OCI-LY3 (cell line): ENCODE data around the gene SCAP.
A peak's percentile ranks its signal among the peaks of the same experiment; 100 is the strongest.

Experiments used
- H2AFZ ChIP-seq: fragments of 200-600, 300-600 bp; shearing (Covaris generic); 2 replicates; pipeline ENCODE4 v1.6.0; 2014; ENCODE audit warnings: antibody characterized with exemption, low read depth, low read length
- H3K27ac ChIP-seq: fragments of 200-600, 300-600 bp; sonication (generic); 2 replicates; pipeline ENCODE4 v1.5.1; 2014; ENCODE audit warnings: mild to moderate bottlenecking, low read length, moderate library complexity, mixed read lengths
- H3K27me3 ChIP-seq: fragments of 200-600, 300-600 bp; sonication (generic); 2 replicates; pipeline ENCODE4 v1.6.1; 2014; ENCODE audit warnings: low read depth, low read length, mixed read lengths
- H3K36me3 ChIP-seq: fragments of 200-600, 300-600 bp; sonication (generic); replicated peaks from 2 replicates; pipeline ENCODE3; 2014; ENCODE audit warnings: low read depth, low read length, mixed read lengths
- H3K4me1 ChIP-seq: fragments of 300-600, 200-600 bp; sonication (generic); 2 replicates; pipeline ENCODE4 v1.6.1; 2014; ENCODE audit warnings: low read length, mixed read lengths
- H3K4me2 ChIP-seq: fragments of 200-600, 300-600 bp; sonication (generic); 2 replicates; pipeline ENCODE4 v1.6.1; 2014; ENCODE audit warnings: low read length, mixed read lengths
- H3K4me3 ChIP-seq: fragments of 300-600, 200-600 bp; sonication (generic); 2 replicates; pipeline ENCODE4 v1.5.1; 2014; ENCODE audit warnings: antibody characterized with exemption, mild to moderate bottlenecking, low read length, moderate library complexity
- H3K79me2 ChIP-seq: fragments of 300-600, 200-600 bp; shearing (Covaris generic); 2 replicates; pipeline ENCODE4 v1.6.1; 2014; ENCODE audit warnings: mild to moderate bottlenecking, low read length, mixed read lengths
- H3K9ac ChIP-seq: fragments of 300-600, 200-600 bp; shearing (Covaris generic); 2 replicates; pipeline ENCODE4 v1.6.0; 2014; ENCODE audit warnings: mild to moderate bottlenecking, low read length, moderate library complexity
- H3K9me3 ChIP-seq: fragments of 200-600, 300-600 bp; shearing (Covaris generic); 2 replicates; pipeline ENCODE4 v1.6.1; 2014; ENCODE audit warnings: low read length, mixed read lengths; ENCODE audit not compliant: insufficient read depth
- H4K20me1 ChIP-seq: fragments of 200-600, 300-600 bp; sonication (generic); 2 replicates; pipeline ENCODE4 v1.6.1; 2016; ENCODE audit warnings: low read length, mixed read lengths; ENCODE audit not compliant: insufficient read depth
- EZH2phosphoT487 ChIP-seq: fragments of 200-600 bp; shearing (Covaris generic); IDR thresholded peaks from 2 replicates; pipeline ENCODE4 v1.6.1; 2018; ENCODE audit warnings: antibody characterized with exemption, mixed run types, low read depth
- TF ChIP-seq, protein P1 (sequence below): fragments of 200-600, 300-600 bp; sonication (generic); IDR thresholded peaks from 2 replicates; pipeline ENCODE4 v1.5.1; 2014; ENCODE audit warnings: antibody characterized with exemption, low read length, low read depth

SCAP gene

DNA sequence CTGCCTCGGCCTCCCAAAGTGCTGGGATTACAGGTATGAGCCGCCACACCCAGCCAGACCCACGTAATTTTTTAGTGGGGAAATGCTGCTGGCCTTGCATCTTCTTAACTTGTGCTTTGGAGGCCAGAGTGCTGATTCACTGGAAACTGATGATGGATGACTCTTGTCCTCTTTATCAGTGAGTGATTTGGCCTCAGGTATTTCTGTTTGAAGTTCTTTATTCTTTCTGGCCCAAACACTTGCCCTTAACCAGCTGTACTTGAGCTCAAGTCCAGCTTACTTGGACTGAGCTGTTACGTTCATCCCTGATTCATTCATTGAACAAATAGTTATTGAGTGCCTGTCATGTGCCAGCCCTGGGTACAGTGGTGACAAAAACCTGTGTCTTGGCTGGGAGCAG lies 90.7 kb downstream of the SCAP start:
- peaks cover 48% of the 10 kb centered on the region for H4K20me1 ChIP-seq
- H3K9ac ChIP-seq = no peak overlapping the region
- peaks cover 87% of the 10 kb centered on the region for H3K79me2 ChIP-seq
- H2AFZ ChIP-seq = no peak overlapping the region
- no peak overlapping the region for H3K4me2 ChIP-seq
- H3K4me3 ChIP-seq = no peak overlapping the region
- H3K27me3 ChIP-seq = no peaks in the 10 kb centered on the region
- H3K36me3 ChIP-seq = peaks cover 13% of the 10 kb centered on the region
- peaks cover 7% of the 10 kb centered on the region; the same call in 1 of the 2 replicates for H3K4me1 ChIP-seq
- no peak overlapping the region for H3K27ac ChIP-seq
- TF ChIP-seq, protein P1, sequence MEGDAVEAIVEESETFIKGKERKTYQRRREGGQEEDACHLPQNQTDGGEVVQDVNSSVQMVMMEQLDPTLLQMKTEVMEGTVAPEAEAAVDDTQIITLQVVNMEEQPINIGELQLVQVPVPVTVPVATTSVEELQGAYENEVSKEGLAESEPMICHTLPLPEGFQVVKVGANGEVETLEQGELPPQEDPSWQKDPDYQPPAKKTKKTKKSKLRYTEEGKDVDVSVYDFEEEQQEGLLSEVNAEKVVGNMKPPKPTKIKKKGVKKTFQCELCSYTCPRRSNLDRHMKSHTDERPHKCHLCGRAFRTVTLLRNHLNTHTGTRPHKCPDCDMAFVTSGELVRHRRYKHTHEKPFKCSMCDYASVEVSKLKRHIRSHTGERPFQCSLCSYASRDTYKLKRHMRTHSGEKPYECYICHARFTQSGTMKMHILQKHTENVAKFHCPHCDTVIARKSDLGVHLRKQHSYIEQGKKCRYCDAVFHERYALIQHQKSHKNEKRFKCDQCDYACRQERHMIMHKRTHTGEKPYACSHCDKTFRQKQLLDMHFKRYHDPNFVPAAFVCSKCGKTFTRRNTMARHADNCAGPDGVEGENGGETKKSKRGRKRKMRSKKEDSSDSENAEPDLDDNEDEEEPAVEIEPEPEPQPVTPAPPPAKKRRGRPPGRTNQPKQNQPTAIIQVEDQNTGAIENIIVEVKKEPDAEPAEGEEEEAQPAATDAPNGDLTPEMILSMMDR = no peak
- TF ChIP-seq EZH2phosphoT487 = no peak
- no peaks in the 10 kb centered on the region for H3K9me3 ChIP-seq

DNA sequence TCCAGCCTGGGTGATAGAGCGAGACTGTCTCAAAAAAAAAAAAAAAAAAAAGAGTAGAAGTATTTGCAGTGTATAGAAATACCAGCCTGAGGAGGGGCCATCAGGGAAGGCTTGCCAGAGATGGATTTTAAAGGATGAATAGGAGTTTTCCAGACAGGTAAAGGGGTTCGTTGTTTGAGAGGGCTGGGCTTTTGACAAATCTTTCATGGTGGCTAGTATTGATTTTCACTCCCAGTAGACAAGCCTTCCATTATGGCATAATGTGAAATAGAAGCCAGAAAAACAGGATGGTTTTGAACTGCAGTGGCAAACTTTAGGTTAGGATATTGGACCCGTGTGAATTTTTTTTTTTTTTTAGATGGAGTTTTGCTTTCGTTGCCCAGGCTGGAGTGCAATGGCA lies 91.3 kb downstream of the SCAP start:
- Histone ChIP-seq H3K9ac (no peak overlapping the region), H3K4me3 (no peak overlapping the region), H3K36me3 (peaks cover 13% of the 10 kb centered on the region), H4K20me1 (peaks cover 48% of the 10 kb centered on the region), H2AFZ (no peak overlapping the region), H3K9me3 (no peaks in the 10 kb centered on the region), H3K27me3 (no peaks in the 10 kb centered on the region), H3K4me1 (peaks cover 11% of the 10 kb centered on the region), H3K79me2 (peaks cover 91% of the 10 kb centered on the region), H3K27ac (no peak overlapping the region), H3K4me2 (no peak overlapping the region)
- TF ChIP-seq EZH2phosphoT487 = no peak
- TF ChIP-seq, protein P1 = no peak

DNA sequence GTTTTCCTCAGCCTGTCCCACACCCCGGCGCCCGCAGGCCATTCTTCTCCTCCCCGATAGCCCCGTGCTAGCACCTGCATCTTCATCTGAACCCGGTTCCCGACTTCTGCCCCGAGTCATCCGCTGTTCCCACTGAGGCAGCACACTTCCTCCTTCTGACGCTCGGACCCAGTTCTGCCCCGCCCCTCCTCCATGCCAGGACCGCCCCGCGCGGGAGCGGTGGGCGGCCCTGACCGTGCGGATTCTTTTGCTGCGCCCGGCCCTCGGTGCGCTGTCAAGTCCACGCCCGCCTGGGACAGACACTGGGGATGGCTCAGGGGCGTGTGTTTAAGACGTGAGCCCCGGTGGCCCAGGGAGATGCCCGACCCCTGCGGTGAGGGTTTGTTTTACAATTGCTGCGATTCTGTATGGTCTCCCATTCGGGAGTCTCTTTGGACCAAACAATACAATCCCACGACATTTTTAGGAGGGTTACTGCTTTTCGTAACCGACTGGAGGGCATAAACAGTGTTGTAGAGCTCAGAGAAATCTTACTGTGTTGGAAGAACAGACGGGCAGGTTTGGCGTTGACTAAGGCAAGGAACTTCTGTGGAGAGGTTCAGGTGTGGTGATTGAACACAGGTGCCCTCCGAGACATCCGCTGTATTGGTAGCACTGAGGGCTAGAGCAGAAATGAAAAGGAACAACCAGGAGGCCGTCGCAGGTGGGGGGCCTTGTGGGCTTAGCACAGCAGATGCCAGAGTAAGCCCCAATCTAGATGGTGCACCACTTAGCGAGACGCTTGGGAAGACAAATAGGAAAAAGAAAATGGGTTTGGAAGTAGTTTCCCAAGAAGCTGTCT lies 94.2 kb downstream of the SCAP start:
- peaks cover 3% of the 10 kb centered on the region for H3K36me3 ChIP-seq
- TF ChIP-seq, protein P1 = no peak
- TF ChIP-seq EZH2phosphoT487 = no peak
- peaks cover 73% of the 10 kb centered on the region for H3K79me2 ChIP-seq
- peak overlapping the region; percentile 86 for H3K27ac ChIP-seq
- H2AFZ ChIP-seq = peak overlapping the region; percentile 66
- H3K9ac ChIP-seq = peak overlapping the region; percentile 96
- H3K4me2 ChIP-seq = peak overlapping the region; percentile 99
- peaks cover 31% of the 10 kb centered on the region for H4K20me1 ChIP-seq
- H3K27me3 ChIP-seq = no peaks in the 10 kb centered on the region
- H3K9me3 ChIP-seq = no peaks in the 10 kb centered on the region
- H3K4me1 ChIP-seq = peaks cover 24% of the 10 kb centered on the region
- H3K4me3 ChIP-seq = peak overlapping the region; percentile 86

DNA sequence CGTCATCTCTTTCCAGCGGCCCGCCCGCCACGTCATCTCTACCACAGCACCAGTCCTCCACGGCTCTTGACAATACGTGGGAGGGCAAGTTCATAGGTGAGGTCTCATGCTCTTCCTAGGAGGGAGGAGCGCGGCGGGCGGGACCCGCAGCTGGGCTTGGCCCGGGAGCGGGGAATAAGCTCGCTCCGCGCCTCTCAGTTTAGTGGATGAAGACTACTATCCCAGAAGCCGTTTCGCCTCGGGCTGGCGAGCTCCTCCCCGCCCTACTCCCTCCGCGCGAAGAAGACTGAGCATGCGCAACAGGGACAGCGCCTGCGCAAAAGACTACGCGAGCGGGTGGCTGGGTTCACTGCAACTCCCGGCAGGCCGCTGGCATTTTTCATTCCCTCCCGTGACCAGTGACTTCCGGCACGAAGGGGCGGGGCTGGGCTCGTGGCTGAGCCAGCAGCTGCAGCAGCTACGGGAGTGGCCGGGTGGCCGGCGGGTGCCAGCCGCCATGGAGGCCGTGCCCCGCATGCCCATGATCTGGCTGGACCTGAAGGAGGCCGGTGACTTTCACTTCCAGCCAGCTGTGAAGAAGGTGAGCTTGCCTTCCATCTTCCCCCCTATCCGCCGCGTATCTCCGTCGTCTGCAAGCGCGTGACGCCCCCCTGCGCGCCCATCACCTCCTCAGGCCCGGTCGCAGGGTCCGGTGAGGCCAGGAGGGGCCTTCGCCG lies 95.0 kb downstream of the SCAP start, which contains the start of gene PTPN23:
Gene PTPN23, plus strand, starts transcription at position 421 of the 716 bp plus-strand sequence. Its CDS starts 76 bp downstream, at position 497.
- Histone ChIP-seq H3K4me2 (peak within 1 kb of the TSS; percentile 99), H3K27me3 (no peaks in the 10 kb centered on the region), H3K4me3 (peak within 1 kb of the TSS; percentile 86), H3K36me3 (no peaks in the 10 kb centered on the region), H4K20me1 (peaks cover 27% of the 10 kb centered on the region), H3K79me2 (peaks cover 65% of the 10 kb centered on the region), H3K9ac (peak within 1 kb of the TSS; percentile 96), H3K9me3 (no peaks in the 10 kb centered on the region), H3K4me1 (peaks cover 24% of the 10 kb centered on the region), H3K27ac (peak within 1 kb of the TSS; percentile 86), H2AFZ (peak within 1 kb of the TSS; percentile 66)
- TF ChIP-seq EZH2phosphoT487 = no peak
